ENCODE measurements around the gene HIP1. TPM values are rescaled to one million over a fixed set of nuclear protein-coding genes. Genes with fewer than 3 reads are reported as not detected.

The HIP1 gene
- total RNA-seq, 2 donors from 2014 or later: 12.2 to 13.6 TPM

DNA sequence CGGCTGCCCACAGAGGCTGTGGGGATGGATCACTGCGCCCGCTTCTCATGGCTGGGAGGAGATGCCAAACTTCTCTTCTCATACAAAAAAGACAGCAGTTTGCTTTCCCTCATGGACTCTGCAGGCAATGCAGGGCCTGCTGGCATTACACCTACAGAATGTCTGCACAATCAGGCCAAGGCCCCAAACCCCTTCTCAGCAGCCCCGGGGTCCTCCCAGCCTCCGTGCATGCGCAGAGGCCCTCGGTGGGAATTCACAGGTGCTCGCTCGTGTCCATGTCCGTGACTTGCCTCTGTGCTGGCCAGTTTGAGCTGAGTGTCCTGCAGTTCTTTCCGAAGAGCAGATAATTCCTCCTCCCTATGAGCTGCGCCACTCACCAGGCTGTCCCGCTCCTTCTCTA is 183.0 kb downstream of the HIP1 start:
- H3K4me1 ChIP-seq: no peaks in the 10 kb centered on the region
- H3K36me3 ChIP-seq: peaks cover 61% of the 10 kb centered on the region
- DNase-seq (ENCODE audit: low spot score): no peak
- no peaks in the 10 kb centered on the region for H3K27me3 ChIP-seq
- no peak overlapping the region for H3K4me3 ChIP-seq
- TF ChIP-seq, protein P1, sequence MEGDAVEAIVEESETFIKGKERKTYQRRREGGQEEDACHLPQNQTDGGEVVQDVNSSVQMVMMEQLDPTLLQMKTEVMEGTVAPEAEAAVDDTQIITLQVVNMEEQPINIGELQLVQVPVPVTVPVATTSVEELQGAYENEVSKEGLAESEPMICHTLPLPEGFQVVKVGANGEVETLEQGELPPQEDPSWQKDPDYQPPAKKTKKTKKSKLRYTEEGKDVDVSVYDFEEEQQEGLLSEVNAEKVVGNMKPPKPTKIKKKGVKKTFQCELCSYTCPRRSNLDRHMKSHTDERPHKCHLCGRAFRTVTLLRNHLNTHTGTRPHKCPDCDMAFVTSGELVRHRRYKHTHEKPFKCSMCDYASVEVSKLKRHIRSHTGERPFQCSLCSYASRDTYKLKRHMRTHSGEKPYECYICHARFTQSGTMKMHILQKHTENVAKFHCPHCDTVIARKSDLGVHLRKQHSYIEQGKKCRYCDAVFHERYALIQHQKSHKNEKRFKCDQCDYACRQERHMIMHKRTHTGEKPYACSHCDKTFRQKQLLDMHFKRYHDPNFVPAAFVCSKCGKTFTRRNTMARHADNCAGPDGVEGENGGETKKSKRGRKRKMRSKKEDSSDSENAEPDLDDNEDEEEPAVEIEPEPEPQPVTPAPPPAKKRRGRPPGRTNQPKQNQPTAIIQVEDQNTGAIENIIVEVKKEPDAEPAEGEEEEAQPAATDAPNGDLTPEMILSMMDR (IDR thresholded peaks at IDR 0.05): no peak
- H3K27ac ChIP-seq: no peak overlapping the region
- H3K9me3 ChIP-seq: no peaks in the 10 kb centered on the region

DNA sequence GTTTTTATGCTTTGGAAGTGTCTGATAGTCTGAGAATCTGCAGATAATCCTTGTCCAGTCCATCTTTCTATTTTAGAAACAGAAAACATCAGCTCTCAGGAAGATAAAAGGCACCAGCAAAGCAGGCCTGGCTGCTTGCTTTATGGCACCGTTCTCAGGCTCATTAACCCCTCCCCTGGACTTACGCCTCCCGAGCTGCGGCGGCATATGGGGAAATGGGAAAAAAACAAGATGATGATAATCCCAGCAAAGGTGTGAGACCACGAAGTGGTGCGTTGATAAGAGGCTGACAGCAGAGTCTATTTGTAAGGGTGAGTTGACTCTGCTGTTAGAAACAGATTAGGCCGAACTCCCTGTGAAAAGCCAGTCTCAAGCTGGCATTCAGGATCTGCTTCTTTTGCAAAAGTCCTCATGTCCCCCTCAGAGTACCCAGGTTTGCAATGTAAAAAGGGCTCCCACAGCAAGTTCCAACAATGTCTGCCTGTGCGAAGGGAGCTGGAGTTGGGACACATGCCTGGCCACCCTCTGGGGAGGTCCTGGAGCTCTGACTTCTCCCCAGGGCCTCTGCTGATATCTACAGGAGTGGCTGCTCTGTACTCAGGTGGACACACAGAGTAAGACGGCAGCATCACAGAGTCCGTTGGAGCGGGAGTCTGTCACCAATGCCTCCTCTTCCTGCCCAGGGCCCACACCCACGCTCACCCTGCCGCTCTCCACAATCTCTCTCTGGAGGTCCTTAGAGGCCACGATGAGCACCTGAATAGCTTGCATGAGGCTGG is 192.3 kb downstream of the HIP1 start:
- no peak overlapping the region for H3K4me3 ChIP-seq
- peak overlapping the region; percentile 24 to 35 for H3K27ac ChIP-seq
- no peak for DNase-seq (ENCODE audit: low spot score)
- H3K36me3 ChIP-seq: peaks cover 30% of the 10 kb centered on the region
- H3K4me1 ChIP-seq: peaks cover 0 to 6% of the 10 kb centered on the region in 2 donors
- H3K9me3 ChIP-seq: no peaks in the 10 kb centered on the region
- TF ChIP-seq, protein P1 (IDR thresholded peaks at IDR 0.05): no peak
- no peaks in the 10 kb centered on the region for H3K27me3 ChIP-seq

DNA sequence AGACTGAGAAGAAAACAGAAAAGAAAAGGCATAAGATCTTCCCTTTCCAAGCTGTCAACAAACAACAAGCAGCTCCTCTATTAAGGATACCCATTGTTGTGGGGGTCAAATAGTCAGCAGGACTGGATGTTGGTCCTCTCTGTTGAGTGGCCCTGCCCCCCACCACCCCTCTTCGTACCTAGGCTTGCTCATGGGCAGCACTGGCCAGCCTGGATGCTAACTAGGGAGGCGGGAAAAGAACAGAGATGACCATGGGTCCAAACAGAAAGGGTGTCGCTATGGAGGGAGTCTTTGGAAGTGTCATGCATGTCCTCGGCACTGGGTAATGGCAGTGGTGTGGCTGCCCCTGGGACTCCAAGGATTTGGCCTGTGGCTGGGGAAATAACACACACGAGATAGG is 201.0 kb downstream of the HIP1 start:
- no peaks in the 10 kb centered on the region for H3K27me3 ChIP-seq
- no peaks in the 10 kb centered on the region for H3K9me3 ChIP-seq
- no peak overlapping the region for H3K4me3 ChIP-seq
- no peak for DNase-seq (ENCODE audit: low spot score)
- TF ChIP-seq, protein P1 (IDR thresholded peaks at IDR 0.05): no peak
- H3K4me1 ChIP-seq: no peaks in the 10 kb centered on the region
- H3K27ac ChIP-seq: no peak overlapping the region
- peaks cover 50% of the 10 kb centered on the region for H3K36me3 ChIP-seq

DNA sequence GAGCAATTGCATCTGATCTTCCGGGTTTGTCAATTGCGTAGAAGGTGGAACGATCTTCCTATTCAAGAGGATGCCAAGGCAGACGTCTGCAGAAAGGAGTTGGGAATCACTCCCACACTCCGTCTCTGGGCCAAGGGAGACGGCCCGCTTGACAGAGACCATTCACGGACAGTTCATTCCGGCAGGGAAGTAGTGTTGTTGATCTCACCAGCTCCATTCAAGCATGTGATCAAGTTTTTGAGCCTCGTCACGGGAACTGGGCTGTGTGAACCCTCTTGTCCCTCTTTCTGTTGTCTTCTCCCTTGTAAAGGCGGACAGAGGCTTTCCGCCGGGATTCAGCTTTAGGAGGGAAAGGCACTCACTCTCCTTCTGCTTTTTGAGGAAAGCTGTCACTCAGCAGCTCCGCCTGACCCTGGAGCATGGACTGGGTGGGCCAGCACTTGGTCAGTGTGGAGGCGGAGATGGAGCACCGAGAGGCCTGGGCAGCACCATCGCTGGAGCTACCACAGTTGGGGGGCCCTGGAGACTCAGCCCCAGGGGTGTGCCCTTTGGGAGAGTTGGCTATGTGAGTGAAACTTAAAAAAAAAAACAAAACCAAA is 201.7 kb downstream of the HIP1 start:
- peak; percentile 23 for DNase-seq (ENCODE audit: low spot score)
- H3K27ac ChIP-seq: no peak overlapping the region
- H3K36me3 ChIP-seq: peaks cover 45% of the 10 kb centered on the region
- no peaks in the 10 kb centered on the region for H3K9me3 ChIP-seq
- no peaks in the 10 kb centered on the region for H3K27me3 ChIP-seq
- no peaks in the 10 kb centered on the region for H3K4me1 ChIP-seq
- no peak overlapping the region for H3K4me3 ChIP-seq
- TF ChIP-seq, protein P1 (IDR thresholded peaks at IDR 0.05): no peak

DNA sequence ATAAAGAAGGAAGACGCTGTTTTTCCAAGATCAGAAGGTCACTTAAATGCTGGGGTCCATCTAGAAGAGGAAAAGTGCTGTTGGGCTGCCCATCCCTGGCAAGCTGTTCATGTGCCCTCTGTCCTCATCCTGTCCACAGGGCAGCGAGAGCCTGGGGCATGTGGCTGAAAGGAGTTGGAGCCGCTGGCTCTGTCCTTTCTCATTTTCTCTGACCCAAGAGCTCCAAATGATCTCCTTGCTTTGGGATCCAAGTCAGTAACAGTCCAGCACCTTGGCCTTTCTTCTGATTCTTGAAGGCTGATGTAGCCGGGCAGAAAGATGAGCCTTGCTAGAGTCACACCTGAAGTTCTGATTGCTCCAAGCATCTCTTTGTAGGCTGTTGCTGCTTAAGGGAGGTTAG is 202.2 kb downstream of the HIP1 start:
- Histone ChIP-seq H3K4me1 (peaks cover 0 to 3% of the 10 kb centered on the region in 2 donors), H3K9me3 (no peaks in the 10 kb centered on the region), H3K4me3 (no peak overlapping the region), H3K27ac (no peak overlapping the region), H3K36me3 (peaks cover 45% of the 10 kb centered on the region), H3K27me3 (no peaks in the 10 kb centered on the region)
- peak; percentile 34 for DNase-seq (ENCODE audit: low spot score)
- TF ChIP-seq, protein P1 (IDR thresholded peaks at IDR 0.05): no peak
